B cell (primary cell): ENCODE measurements around the gene ASPG. TPM values are rescaled to one million over a fixed set of nuclear protein-coding genes. Genes with fewer than 3 reads are reported as not detected.

ENCODE experiments used
- ATAC-seq: fragments of 200-7000 bp; cut with Tn5 transposase; one replicate; pipeline ENCODE4 v1.10.0; 2021; ENCODE audit warnings: low read depth, mild to moderate bottlenecking, moderate number of reproducible peaks, moderate library complexity
- CTCF ChIA-PET: fragments of 350-600 bp; sonication (Branson Sonifier 250); formaldehyde crosslinking; loops from one replicate; lab custom pipeline; 2021; ENCODE audit warnings: antibody characterized with exemption, inconsistent platforms; lab: Charles Lee
- POLR2A ChIA-PET: fragments of 350-600 bp; sonication (Branson Sonifier 250); formaldehyde crosslinking; loops from one replicate; lab custom pipeline; 2021; ENCODE audit warnings: antibody characterized with exemption; lab: Charles Lee
- DNase-seq: peaks from one replicate; pipeline ENCODE4 v3.0.0; 2013
- H2AFZ ChIP-seq: 2 replicates; pipeline ENCODE4 v1.6.1; 2012; ENCODE audit warnings: mild to moderate bottlenecking, low read depth, low read length; ENCODE audit not compliant: insufficient read depth, poor library complexity, severe bottlenecking
- H3K27ac ChIP-seq, 2 donors: 1 replicate in 1 of 2; 2 replicates in 1 of 2; pipeline ENCODE4 v1.5.1; 2012 to 2013; ENCODE audit warnings: low read length in 2 of 2, mild to moderate bottlenecking in 2 of 2, moderate library complexity in 1 of 2
- H3K27me3 ChIP-seq, 4 experiments: fragments of 200-600 bp in 1 of 4; sonication (generic) in 1 of 4; replicated peaks in 1 of 4; 1 replicate in 2 of 4; 2 replicates in 2 of 4; pipeline versions ENCODE4 v1.6.1 to v1.7.0; 2013 to 2016; ENCODE audit warnings: low read length in 3 of 4, mild to moderate bottlenecking in 2 of 4, mixed read lengths in 1 of 4, moderate library complexity in 1 of 4; ENCODE audit not compliant: insufficient read depth in 4 of 4, control insufficient read depth in 3 of 4; ENCODE audit errors: control extremely low read depth in 1 of 4
- H3K36me3 ChIP-seq, 2 experiments: replicated peaks in 1 of 2; 1 replicate in 1 of 2; 2 replicates in 1 of 2; pipeline versions ENCODE4 v1.6.1 to v1.7.1; 2013; ENCODE audit warnings: low read length in 1 of 2; ENCODE audit not compliant: insufficient read depth in 2 of 2, control insufficient read depth in 1 of 2; ENCODE audit errors: control extremely low read depth in 1 of 2, extremely low read depth in 1 of 2
- H3K4me1 ChIP-seq, 2 donors: fragments of 200-600 bp in 1 of 2; sonication (generic) in 1 of 2; 1 replicate in 1 of 2; 2 replicates in 1 of 2; pipeline versions ENCODE4 v1.5.1 to v1.6.1; 2013 to 2017; ENCODE audit warnings: low read length in 2 of 2; ENCODE audit not compliant: control insufficient read depth in 2 of 2, insufficient read depth in 2 of 2
- H3K4me2 ChIP-seq: replicated peaks from 2 replicates; pipeline ENCODE3; 2012; ENCODE audit warnings: mild to moderate bottlenecking, low read depth, low read length; ENCODE audit not compliant: poor library complexity, severe bottlenecking
- H3K4me3 ChIP-seq, 5 experiments: fragments of 200-600 bp in 1 of 5; sonication (generic) in 1 of 5; 1 replicate in 3 of 5; 2 replicates in 2 of 5; pipeline versions ENCODE4 v1.5.1 to v1.7.0; 2011 to 2016; ENCODE audit warnings: low read length in 4 of 5, mild to moderate bottlenecking in 4 of 5, low read depth in 2 of 5, control low read depth in 1 of 5, moderate library complexity in 1 of 5; ENCODE audit not compliant: insufficient read depth in 1 of 5; ENCODE audit errors: control extremely low read depth in 1 of 5, extremely low read depth in 1 of 5
- H3K79me2 ChIP-seq: fragments of 200-600 bp; sonication (generic); one replicate; pipeline ENCODE4 v1.6.0; 2016; ENCODE audit warnings: low read length; ENCODE audit not compliant: control insufficient read depth, insufficient read depth
- H3K9ac ChIP-seq: fragments of 200-600 bp; sonication (generic); 2 replicates; pipeline ENCODE4 v1.6.1; 2017; ENCODE audit warnings: mild to moderate bottlenecking, low read length, moderate library complexity
- H3K9me3 ChIP-seq, 3 donors: one replicate each; pipeline versions ENCODE4 v1.6.1 to v1.7.1; 2013; ENCODE audit warnings: low read length in 2 of 3; ENCODE audit not compliant: control insufficient read depth in 2 of 3, insufficient read depth in 1 of 3; ENCODE audit errors: control extremely low read depth in 1 of 3
- H4K20me1 ChIP-seq: 2 replicates; pipeline ENCODE4 v1.6.0; 2012; ENCODE audit warnings: mild to moderate bottlenecking, low read length; ENCODE audit not compliant: insufficient read depth, control insufficient read depth, poor library complexity, severe bottlenecking
- H3K27ac Mint-ChIP-seq: one replicate; pipeline ENCODE4 v1.8.0; 2021; ENCODE audit warnings: mixed read lengths
- H3K27me3 Mint-ChIP-seq: one replicate; pipeline ENCODE4 v1.8.0; 2021; ENCODE audit warnings: mixed read lengths
- H3K4me1 Mint-ChIP-seq: one replicate; pipeline ENCODE4 v1.8.0; 2021; ENCODE audit warnings: mixed read lengths
- H3K4me3 Mint-ChIP-seq: one replicate; pipeline ENCODE4 v1.8.0; 2021; ENCODE audit warnings: mixed read lengths
- H3K9me3 Mint-ChIP-seq: one replicate; pipeline ENCODE4 v1.8.0; 2022; ENCODE audit warnings: mixed read lengths; ENCODE audit not compliant: insufficient read depth
- CTCF ChIP-seq: fragments of 200-600 bp; IDR thresholded peaks from one replicate; pipeline ENCODE4 v1.8.0; 2022; ENCODE audit warnings: antibody characterized with exemption, mild to moderate bottlenecking
- EZH2 ChIP-seq: IDR thresholded peaks from 2 replicates; pipeline ENCODE4 v1.6.1; 2012; ENCODE audit warnings: borderline replicate concordance, low read depth, mild to moderate bottlenecking, moderate library complexity, low read length; ENCODE audit not compliant: insufficient read depth, poor library complexity, severe bottlenecking
- WGBS: methylation state at CpG from one replicate; pipeline ENCODE4 v1.1.5; 2013; ENCODE audit warnings: missing lambda C conversion rate; ENCODE audit not compliant: insufficient coverage; 5-methylcytosine and 5-hydroxymethylcytosine counted together
- intact Hi-C: fragments of 100-400 bp; cut with micrococcal nuclease; formaldehyde crosslinking; loops from one replicate; pipeline ENCODE4 v1.10.0; 2022
- polyA plus RNA-seq: library from polyadenylated mRNA; depleted of rRNA; stranded (reverse); fragments of >200 nt; gene quantifications from 2 replicates; pipeline ENCODE4 v1.2.3, GENCODE V29; 2012
- total RNA-seq, 2 donors: library from RNA; stranded (reverse); fragments of 120-200 nt in 1 of 2; gene quantifications; 1 replicate in 1 of 2; 2 replicates in 1 of 2; pipeline versions ENCODE4 v1.2.3 to v1.2.4, GENCODE V29; 2013 to 2022

ASPG gene
- total and polyA plus RNA-seq, 2 donors (not counting 1 experiment from before 2014, with no cell fraction given), result not detected

DNA sequence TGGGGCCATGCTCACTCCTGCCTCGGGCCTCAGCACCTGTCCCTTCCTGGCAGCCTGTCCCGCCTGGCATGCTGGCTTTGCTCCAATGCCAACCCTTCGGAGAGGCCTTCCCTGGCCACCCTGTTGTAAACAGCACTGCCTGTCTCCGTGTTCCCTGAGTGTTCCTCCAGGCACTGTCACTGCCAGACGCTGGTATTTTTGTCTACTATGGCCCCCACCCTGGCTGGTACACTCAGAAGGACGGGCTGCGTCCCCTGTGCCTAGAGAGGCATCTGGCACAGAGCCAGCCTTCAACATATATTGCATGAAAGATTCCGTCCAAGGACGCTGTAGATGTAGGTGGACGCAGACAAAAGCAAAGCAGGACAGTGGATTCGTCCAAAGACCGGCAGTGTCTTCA, 2.7 kb upstream of the ASPG start:
- intact Hi-C loops, result no loop called here
- H3K27me3 Mint-ChIP-seq, result peaks cover 24% of the 10 kb centered on the region
- Histone ChIP-seq H3K79me2 (no peaks in the 10 kb centered on the region), H3K9ac (no peak overlapping the region), H3K27ac (no peak overlapping the region), H3K4me2 (no peak overlapping the region), H3K36me3 (no peaks in the 10 kb centered on the region), H3K4me3 (no peak overlapping the region), H3K27me3 (peaks cover 0 to 28% (median 3%) of the 10 kb centered on the region in 4 experiments), H3K4me1 (peaks cover 6 to 7% of the 10 kb centered on the region in 2 donors), H3K9me3 (peaks cover 0 to 7% (median 0%) of the 10 kb centered on the region in 3 donors), H2AFZ (no peak overlapping the region), H4K20me1 (no peaks in the 10 kb centered on the region)
- no peak for ATAC-seq
- ChIA-PET CTCF (interaction anchor here (0.9 kb wide), 1 partner anchor 100 kb away, joined by 3 read pairs; no protein-coding TSS in a partner anchor), POLR2A (no interaction called here)
- TF ChIP-seq CTCF, result no peak
- no peak for TF ChIP-seq EZH2
- WGBS, result 85% methylated on average over 11 of the region's 12 CpGs
- H3K9me3 Mint-ChIP-seq, result no peaks in the 10 kb centered on the region
- H3K4me1 Mint-ChIP-seq, result peaks cover 7% of the 10 kb centered on the region
- no peak overlapping the region for H3K4me3 Mint-ChIP-seq
- no peak for DNase-seq
- no peak overlapping the region for H3K27ac Mint-ChIP-seq

- H3K9ac ChIP-seq, result no peak overlapping the region
- H2AFZ ChIP-seq, result no peak overlapping the region
- POLR2A ChIA-PET, result no interaction called here
- H3K4me2 ChIP-seq, result no peak overlapping the region
- Mint-ChIP-seq H3K4me1 (peaks cover 3% of the 10 kb centered on the region), H3K27ac (no peak overlapping the region), H3K9me3 (no peaks in the 10 kb centered on the region), H3K27me3 (peaks cover 21% of the 10 kb centered on the region), H3K4me3 (peak overlapping the region; percentile 19)
- DNase-seq (no peak), ATAC-seq (no peak)
- H3K79me2 ChIP-seq, result no peaks in the 10 kb centered on the region
- H3K4me3 ChIP-seq, result no peak overlapping the region
- TF ChIP-seq EZH2 (no peak), CTCF (no peak)
- peaks cover 0 to 7% (median 0%) of the 10 kb centered on the region in 3 donors for H3K9me3 ChIP-seq
- CTCF ChIA-PET, result no interaction called here
- intact Hi-C loops, result no loop called here
- H3K27me3 ChIP-seq, result peaks cover 0 to 31% (median 3%) of the 10 kb centered on the region in 4 experiments
- no peaks in the 10 kb centered on the region for H4K20me1 ChIP-seq
- no peak overlapping the region for H3K27ac ChIP-seq
- H3K4me1 ChIP-seq, result peaks cover 0 to 2% of the 10 kb centered on the region in 2 donors
- 76% methylated on average over 16 of the region's 16 CpGs for WGBS
- no peaks in the 10 kb centered on the region for H3K36me3 ChIP-seq
These were observed 1.1 kb upstream of the ASPG start for GRCh38 chr14:104084251-104085002.
